K562 (cell line): Measurements from ENCODE around the gene BET1L. TPM values are rescaled to one million over a fixed set of nuclear protein-coding genes. Genes with fewer than 3 reads are reported as not detected.

ENCODE experiments used
- CBX1 ChIP-seq: sonication (generic); IDR thresholded peaks from 2 replicates; pipeline ENCODE4 v1.6.1; 2016; ENCODE audit warnings: antibody characterized with exemption, low read depth, mild to moderate bottlenecking
- CREM ChIP-seq: IDR thresholded peaks from 2 replicates; pipeline ENCODE4 v1.6.1; 2014; ENCODE audit warnings: antibody characterized with exemption, low read depth
- E2F3 ChIP-seq: fragments of 250-450 bp; sonication (Bioruptor Pico); IDR thresholded peaks from 2 replicates; pipeline ENCODE4 v1.4.0; 2020; ENCODE audit warnings: mild to moderate bottlenecking
- ETV1 ChIP-seq: fragments of 450-650 bp; conservative IDR thresholded peaks from 2 replicates; pipeline ENCODE4 v1.6.1; 2016; ENCODE audit warnings: missing genetic modification characterization, control low read depth, low read depth, missing compliant biosample characterization
- HCFC1 ChIP-seq: IDR thresholded peaks from 2 replicates; pipeline ENCODE4 v1.6.1; 2012; ENCODE audit warnings: low read depth, low read length, improper control_type of control experiment
- HINFP ChIP-seq: fragments of 450-650 bp; conservative IDR thresholded peaks from 2 replicates; pipeline ENCODE4 v1.6.1; 2016; ENCODE audit warnings: missing genetic modification characterization, low read depth, mild to moderate bottlenecking, control low read depth, missing compliant biosample characterization
- MECOM ChIP-seq: fragments of 250-450 bp; sonication (Bioruptor Pico); IDR thresholded peaks from 2 replicates; pipeline ENCODE4 v1.8.0; 2022; ENCODE audit warnings: inconsistent platforms
- MTA2 ChIP-seq: fragments of 450-650 bp; IDR thresholded peaks from 2 replicates; pipeline ENCODE4 v1.6.1; 2016; ENCODE audit warnings: low read depth
- MTA3 ChIP-seq: fragments of 450-650 bp; formaldehyde crosslinking; IDR thresholded peaks from 2 replicates; pipeline ENCODE4 v1.6.1; 2017; ENCODE audit warnings: mild to moderate bottlenecking, borderline replicate concordance
- NCOA1 ChIP-seq: fragments of 450-650 bp; IDR thresholded peaks from 2 replicates; pipeline ENCODE4 v1.6.1; 2016; ENCODE audit warnings: low read depth
- NR4A1 ChIP-seq, 2 experiments: fragments of 250-450 bp in 1 of 2; fragments of 450-650 bp in 1 of 2; sonication (Bioruptor Pico) in 1 of 2; IDR thresholded peaks; 2 replicates each; pipeline versions ENCODE4 v1.4.0 to v1.6.1; 2016 to 2020; ENCODE audit warnings: mild to moderate bottlenecking in 2 of 2, missing compliant biosample characterization in 1 of 2, missing genetic modification characterization in 1 of 2, moderate library complexity in 1 of 2
- NRF1 ChIP-seq, 2 experiments: fragments of 450-650 bp; IDR thresholded peaks in 1 of 2; conservative IDR thresholded peaks in 1 of 2; 2 replicates each; pipeline ENCODE4 v1.6.1; 2014; ENCODE audit warnings: mild to moderate bottlenecking in 2 of 2
- PHF20 ChIP-seq: fragments of 450-650 bp; IDR thresholded peaks from 2 replicates; pipeline ENCODE4 v1.6.1; 2018; ENCODE audit not compliant: partially characterized antibody
- SAP30 ChIP-seq: fragments of 200-600 bp; sonication (generic); IDR thresholded peaks from 2 replicates; pipeline ENCODE4 v1.6.1; 2012; ENCODE audit warnings: borderline replicate concordance, low read depth, mild to moderate bottlenecking, moderate library complexity, low read length, control low read depth, inconsistent platforms; ENCODE audit not compliant: insufficient read depth, poor library complexity, severe bottlenecking
- SMARCC2 ChIP-seq: fragments of 450-650 bp; IDR thresholded peaks from 2 replicates; pipeline ENCODE4 v1.6.1; 2017; ENCODE audit warnings: antibody characterized with exemption, moderate library complexity, mild to moderate bottlenecking, low read depth
- TOE1 ChIP-seq, 2 experiments: fragments of 450-650 bp in 1 of 2; sonication (generic) in 1 of 2; formaldehyde crosslinking in 1 of 2; IDR thresholded peaks; 2 replicates each; pipeline versions ENCODE4 v1.7.1 to v1.8.0; 2016 to 2022; ENCODE audit warnings: borderline replicate concordance in 2 of 2, mild to moderate bottlenecking in 2 of 2, antibody characterized with exemption in 1 of 2, inconsistent platforms in 1 of 2, low read depth in 1 of 2, missing genetic modification reagents in 1 of 2, moderate library complexity in 1 of 2
- ZNF76 ChIP-seq: fragments of 250-450 bp; sonication (Bioruptor Pico); IDR thresholded peaks from 2 replicates; pipeline ENCODE4 v1.4.0; 2020; ENCODE audit warnings: mild to moderate bottlenecking, moderate library complexity, borderline replicate concordance
- polyA plus RNA-seq, 8 experiments: library from polyadenylated mRNA; depleted of rRNA in 4 of 8; stranded (reverse) in 5 of 8; unstranded in 3 of 8; fragments of >200 nt; fragmentation: Nextera tagmentation in 2 of 8; fragmentation: Illumina TruSeq in 1 of 8; extraction: Ambion mirVana in 2 of 8; extraction: Trizol in 1 of 8; gene quantifications; 2 replicates each; pipeline versions ENCODE4 v1.2.1 to v1.2.3, GENCODE V29; 2011 to 2014; ENCODE audit warnings: inconsistent platforms in 1 of 8, missing spikeins in 1 of 8
- total RNA-seq, 7 experiments: library from RNA; depleted of rRNA in 6 of 7; stranded (reverse); fragments of >200 nt in 6 of 7; fragmentation: Illumina TruSeq in 2 of 7; extraction: Trizol in 2 of 7; gene quantifications; 2 replicates each; pipeline versions ENCODE4 v1.2.1 to v1.2.3, GENCODE V29; 2011 to 2021; ENCODE audit warnings: low replicate concordance in 1 of 7
- TF ChIP-seq, protein P1 (sequence below): fragments of 250-450 bp; sonication (Bioruptor Pico); IDR thresholded peaks from 2 replicates; pipeline ENCODE4 v1.5.0; 2021
- TF ChIP-seq, protein P2 (sequence below): sonication (generic); formaldehyde crosslinking; IDR thresholded peaks from 2 replicates; pipeline ENCODE4 v1.8.0; 2022; ENCODE audit warnings: mild to moderate bottlenecking, missing genetic modification reagents
- TF ChIP-seq, protein P3 (sequence below), 2 experiments: fragments of 450-650 bp in 1 of 2; sonication (generic) in 1 of 2; formaldehyde crosslinking in 1 of 2; IDR thresholded peaks in 1 of 2; conservative IDR thresholded peaks in 1 of 2; 2 replicates each; pipeline versions ENCODE4 v1.6.1 to v1.8.1; 2016 to 2023; ENCODE audit warnings: mild to moderate bottlenecking in 2 of 2, moderate library complexity in 2 of 2, inconsistent platforms in 1 of 2, missing genetic modification reagents in 1 of 2

Gene BET1L
- total and polyA plus RNA-seq, 9 of the 15 experiments (the other 6 are each of a cell fraction or from before 2014, with no cell fraction given), result 9.9 to 69.1 (median 19.9) TPM

GRCh38 chr11:236774-237767 lies 29.9 kb upstream of the BET1L start, which contains the start of gene PSMD13 (continued):
- TF ChIP-seq HINFP (no peak), MTA3 (0 out of 2 replicates have a peak, but pooled peaks have one; percentile 17), HCFC1 (peak; percentile 76), E2F3 (CRISPR knock-in tag) (peak; percentile 30; the same call in 1 of the 2 replicates), MECOM (CRISPR knock-in tag) (no peak), CBX1 (peak; percentile 30; the same call in 1 of the 2 replicates), PHF20 (peak; percentile 82), SAP30 (peak; percentile 95), ZNF76 (CRISPR knock-in tag) (0 out of 2 replicates have a peak, but pooled peaks have one; percentile 25), SMARCC2 (peak; percentile 40; the same call in 1 of the 2 replicates), NRF1 (conservative IDR thresholded peaks at IDR 0.05 in 1 of 2, IDR thresholded peaks at IDR 0.05 in 1 of 2) (peak; percentile 68 to 72), NCOA1 (peak; percentile 45), TOE1 (IDR thresholded peaks at IDR 0.05; ENCODE audit: borderline replicate concordance) (peak; percentile 9; the same call in 1 of the 2 replicates), TOE1 (CRISPR knock-in tag; IDR thresholded peaks at IDR 0.05; ENCODE audit: borderline replicate concordance, low read depth) (peak; percentile 16; the same call in 1 of the 2 replicates), MTA2 (no peak), NR4A1 (CRISPR knock-in tag; IDR thresholded peaks at IDR 0.05) (no peak), NR4A1 (tag; IDR thresholded peaks at IDR 0.05) (0 out of 2 replicates have a peak, but pooled peaks have one; percentile 42), CREM (peak; percentile 63), ETV1 (tag) (peak; percentile 61; the same call in 1 of the 2 replicates)
- TF ChIP-seq, protein P1, sequence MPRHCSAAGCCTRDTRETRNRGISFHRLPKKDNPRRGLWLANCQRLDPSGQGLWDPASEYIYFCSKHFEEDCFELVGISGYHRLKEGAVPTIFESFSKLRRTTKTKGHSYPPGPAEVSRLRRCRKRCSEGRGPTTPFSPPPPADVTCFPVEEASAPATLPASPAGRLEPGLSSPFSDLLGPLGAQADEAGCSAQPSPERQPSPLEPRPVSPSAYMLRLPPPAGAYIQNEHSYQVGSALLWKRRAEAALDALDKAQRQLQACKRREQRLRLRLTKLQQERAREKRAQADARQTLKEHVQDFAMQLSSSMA (CRISPR knock-in tag), result 0 out of 2 replicates have a peak, but pooled peaks have one; percentile 38
- TF ChIP-seq, protein P2, sequence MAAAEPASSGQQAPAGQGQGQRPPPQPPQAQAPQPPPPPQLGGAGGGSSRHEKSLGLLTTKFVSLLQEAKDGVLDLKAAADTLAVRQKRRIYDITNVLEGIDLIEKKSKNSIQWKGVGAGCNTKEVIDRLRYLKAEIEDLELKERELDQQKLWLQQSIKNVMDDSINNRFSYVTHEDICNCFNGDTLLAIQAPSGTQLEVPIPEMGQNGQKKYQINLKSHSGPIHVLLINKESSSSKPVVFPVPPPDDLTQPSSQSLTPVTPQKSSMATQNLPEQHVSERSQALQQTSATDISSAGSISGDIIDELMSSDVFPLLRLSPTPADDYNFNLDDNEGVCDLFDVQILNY (CRISPR knock-in tag), result no peak
- TF ChIP-seq, protein P3, sequence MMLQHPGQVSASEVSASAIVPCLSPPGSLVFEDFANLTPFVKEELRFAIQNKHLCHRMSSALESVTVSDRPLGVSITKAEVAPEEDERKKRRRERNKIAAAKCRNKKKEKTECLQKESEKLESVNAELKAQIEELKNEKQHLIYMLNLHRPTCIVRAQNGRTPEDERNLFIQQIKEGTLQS (IDR thresholded peaks at IDR 0.05), result no peak
- TF ChIP-seq, protein P3 (CRISPR knock-in tag; conservative IDR thresholded peaks at IDR 0.05), result peak; percentile 43; the same call in 1 of the 2 replicates
